ENCODE results near the gene ALS2.

The ALS2 gene

DNA sequence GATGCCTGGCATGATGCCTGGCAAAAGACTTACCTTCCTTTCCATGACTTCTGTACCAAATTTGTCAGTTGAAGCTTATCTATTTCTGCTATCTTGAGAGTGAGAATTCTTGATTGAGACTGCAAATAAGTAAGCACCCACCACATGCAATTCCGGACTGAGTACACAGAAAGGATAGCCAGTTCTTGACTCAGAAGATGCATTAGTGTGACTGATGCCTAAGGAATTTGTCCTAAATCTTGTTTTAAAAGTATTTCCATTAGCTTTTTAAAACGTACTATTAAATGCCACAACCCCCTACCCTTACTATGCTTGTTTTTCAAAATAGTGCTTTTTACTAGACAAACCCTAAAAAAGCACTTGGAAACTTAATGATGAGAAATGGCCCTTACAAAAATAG lies 82.8 kb downstream of the ALS2 start:
- no peak overlapping the region; the same call in 1 of the 2 replicates for H3K4me3 ChIP-seq (replicated peaks; ENCODE audit: low read depth, low read length)
- DNase-seq (ENCODE audit: extremely low read depth, low read depth) = peak; percentile 75
- TF ChIP-seq, protein P1, sequence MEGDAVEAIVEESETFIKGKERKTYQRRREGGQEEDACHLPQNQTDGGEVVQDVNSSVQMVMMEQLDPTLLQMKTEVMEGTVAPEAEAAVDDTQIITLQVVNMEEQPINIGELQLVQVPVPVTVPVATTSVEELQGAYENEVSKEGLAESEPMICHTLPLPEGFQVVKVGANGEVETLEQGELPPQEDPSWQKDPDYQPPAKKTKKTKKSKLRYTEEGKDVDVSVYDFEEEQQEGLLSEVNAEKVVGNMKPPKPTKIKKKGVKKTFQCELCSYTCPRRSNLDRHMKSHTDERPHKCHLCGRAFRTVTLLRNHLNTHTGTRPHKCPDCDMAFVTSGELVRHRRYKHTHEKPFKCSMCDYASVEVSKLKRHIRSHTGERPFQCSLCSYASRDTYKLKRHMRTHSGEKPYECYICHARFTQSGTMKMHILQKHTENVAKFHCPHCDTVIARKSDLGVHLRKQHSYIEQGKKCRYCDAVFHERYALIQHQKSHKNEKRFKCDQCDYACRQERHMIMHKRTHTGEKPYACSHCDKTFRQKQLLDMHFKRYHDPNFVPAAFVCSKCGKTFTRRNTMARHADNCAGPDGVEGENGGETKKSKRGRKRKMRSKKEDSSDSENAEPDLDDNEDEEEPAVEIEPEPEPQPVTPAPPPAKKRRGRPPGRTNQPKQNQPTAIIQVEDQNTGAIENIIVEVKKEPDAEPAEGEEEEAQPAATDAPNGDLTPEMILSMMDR (IDR thresholded peaks at IDR 0.05; ENCODE audit: low read depth, low read length, missing control alignments) = no peak

DNA sequence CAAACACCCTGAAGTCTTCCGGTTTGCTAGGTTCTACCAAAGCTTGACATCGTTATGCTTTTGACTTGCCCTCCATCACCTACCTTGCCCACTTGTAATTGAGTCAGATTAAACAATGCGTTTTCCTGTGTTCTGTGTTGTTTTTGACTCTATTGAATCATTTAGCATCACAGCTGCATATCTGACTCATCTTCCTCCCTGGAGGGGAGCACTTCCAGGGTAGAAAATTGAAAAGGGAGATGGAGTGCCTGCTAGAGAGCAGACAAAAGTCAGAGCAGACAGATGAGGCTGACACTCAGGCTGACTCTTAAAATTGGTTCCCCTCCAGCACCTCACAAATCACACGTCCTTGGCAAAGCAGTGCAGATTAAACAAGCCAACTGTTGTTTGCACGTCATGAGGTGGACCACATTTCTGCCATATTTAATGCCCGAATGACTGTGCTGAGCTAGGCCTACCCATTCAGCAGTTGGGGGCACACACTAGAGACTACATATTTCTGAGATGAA lies 84.5 kb downstream of the ALS2 start:
- peak; percentile 91 for DNase-seq (ENCODE audit: extremely low read depth, low read depth)
- H3K4me3 ChIP-seq (replicated peaks; ENCODE audit: low read depth, low read length) = no peak overlapping the region
- TF ChIP-seq, protein P1 (IDR thresholded peaks at IDR 0.05; ENCODE audit: low read depth, low read length, missing control alignments) = no peak

DNA sequence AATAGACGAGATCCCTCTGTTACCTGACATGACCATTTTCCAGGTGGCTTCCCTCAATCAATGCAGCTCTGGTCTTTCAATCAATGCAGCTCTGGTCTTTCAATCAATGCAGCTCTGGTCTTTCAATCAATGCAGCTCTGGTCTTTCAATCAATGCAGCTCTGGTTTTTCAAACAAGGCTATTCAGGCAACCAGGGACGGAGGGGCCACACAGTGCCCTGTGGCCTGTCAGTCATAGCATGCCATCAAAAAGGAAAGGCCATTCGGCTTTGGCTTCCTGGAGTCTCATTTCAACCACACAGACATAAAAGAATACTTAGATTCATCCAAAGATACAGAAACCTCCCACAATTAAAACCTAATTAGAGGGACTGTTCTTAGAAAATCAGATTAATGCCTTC lies 95.6 kb downstream of the ALS2 start:
- no peak overlapping the region for H3K4me3 ChIP-seq (replicated peaks; ENCODE audit: low read depth, low read length)
- no peak for DNase-seq (ENCODE audit: extremely low read depth, low read depth)
- TF ChIP-seq, protein P1 (IDR thresholded peaks at IDR 0.05; ENCODE audit: low read depth, low read length, missing control alignments) = no peak

GRCh38 chr2:201680743-201681142 lies 100.0 kb downstream of the ALS2 start:
- no peak for DNase-seq (ENCODE audit: extremely low read depth, low read depth)
- no peak overlapping the region for H3K4me3 ChIP-seq (replicated peaks; ENCODE audit: low read depth, low read length)
- TF ChIP-seq, protein P1 (IDR thresholded peaks at IDR 0.05; ENCODE audit: low read depth, low read length, missing control alignments) = peak; percentile 60

DNA sequence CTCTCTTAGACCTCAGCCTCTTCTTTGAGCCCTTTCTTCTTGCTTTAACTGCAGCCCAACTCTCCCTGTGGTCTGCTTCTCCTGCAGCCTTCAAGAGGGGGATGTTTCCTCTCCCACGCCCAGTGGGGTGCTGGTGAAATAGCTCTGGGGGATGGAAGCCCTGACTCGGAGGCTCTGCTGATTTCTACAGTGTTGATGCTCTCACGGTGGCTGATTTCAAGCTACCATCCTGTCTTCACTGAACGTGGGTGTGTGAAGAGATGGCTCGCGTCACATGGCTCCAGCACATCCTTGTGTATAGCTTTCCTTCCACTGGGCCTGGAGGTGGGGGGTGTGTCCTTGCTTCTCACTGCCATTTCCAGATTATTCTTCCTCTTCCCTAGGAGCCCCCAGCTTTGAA lies 102.3 kb downstream of the ALS2 start:
- H3K4me3 ChIP-seq (replicated peaks; ENCODE audit: low read depth, low read length) = no peak overlapping the region
- no peak for DNase-seq (ENCODE audit: extremely low read depth, low read depth)
- TF ChIP-seq, protein P1 (IDR thresholded peaks at IDR 0.05; ENCODE audit: low read depth, low read length, missing control alignments) = no peak

DNA sequence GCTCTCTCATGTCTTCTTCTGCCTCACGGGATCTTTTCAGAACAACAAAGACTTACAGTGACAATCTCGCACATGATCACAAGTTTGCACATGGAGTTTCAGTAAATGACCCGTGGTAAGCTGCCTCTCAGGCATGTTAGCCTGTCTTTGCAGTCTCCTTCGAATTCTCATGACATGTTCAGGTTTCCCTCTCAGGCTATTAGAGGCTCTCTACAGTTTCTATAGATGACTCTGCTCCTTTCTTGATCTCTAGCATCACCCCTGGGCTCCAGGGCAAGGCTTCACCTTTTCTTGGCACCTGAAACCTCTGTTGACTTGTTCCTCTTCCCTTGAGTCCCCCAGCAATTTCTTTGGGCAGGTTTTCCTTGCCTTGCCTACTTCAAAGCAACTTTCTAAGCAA lies 105.3 kb downstream of the ALS2 start:
- TF ChIP-seq, protein P1 (IDR thresholded peaks at IDR 0.05; ENCODE audit: low read depth, low read length, missing control alignments) = no peak
- H3K4me3 ChIP-seq (replicated peaks; ENCODE audit: low read depth, low read length) = no peak overlapping the region
- DNase-seq (ENCODE audit: extremely low read depth, low read depth) = no peak

GRCh38 chr2:201674794-201675193 lies 105.9 kb downstream of the ALS2 start:
- TF ChIP-seq, protein P1 (IDR thresholded peaks at IDR 0.05; ENCODE audit: low read depth, low read length, missing control alignments) = no peak
- DNase-seq (ENCODE audit: extremely low read depth, low read depth) = no peak
- H3K4me3 ChIP-seq (replicated peaks; ENCODE audit: low read depth, low read length) = no peak overlapping the region

All from HFF-Myc (cell line).